Rectal smooth muscle tissue (tissue), 1 donor: ENCODE data around the gene NRTN.
"Not testable (repeated sequence)": the region's sequence is repeated elsewhere in the genome, so short reads cannot be mapped to it uniquely, and the experiment has no call there.

Experiments used
- H3K27ac ChIP-seq: one replicate; pipeline ENCODE4 v1.7.0; 2013; ENCODE audit warnings: low read depth, low read length, inconsistent platforms
- H3K27me3 ChIP-seq: one replicate; pipeline ENCODE4 v1.7.0; 2013; ENCODE audit warnings: low read length; ENCODE audit not compliant: control insufficient read depth, insufficient read depth
- H3K36me3 ChIP-seq: one replicate; pipeline ENCODE4 v1.7.0; 2013; ENCODE audit warnings: low read length; ENCODE audit not compliant: control insufficient read depth, insufficient read depth
- H3K4me1 ChIP-seq: one replicate; pipeline ENCODE4 v1.7.0; 2013; ENCODE audit warnings: low read length; ENCODE audit not compliant: control insufficient read depth, insufficient read depth
- H3K4me3 ChIP-seq: one replicate; pipeline ENCODE4 v1.7.0; 2013; ENCODE audit warnings: low read length
- H3K9ac ChIP-seq: one replicate; pipeline ENCODE4 v1.7.0; 2013; ENCODE audit warnings: low read length

Gene NRTN

GRCh38 chr19:5838353-5839064 lies 33.6 kb downstream of the NRTN start:
- H3K4me1 ChIP-seq = no peaks in the 10 kb centered on the region
- peak overlapping the region; percentile 42 for H3K4me3 ChIP-seq
- H3K27ac ChIP-seq = no peak overlapping the region
- H3K9ac ChIP-seq = peak overlapping the region; percentile 8
- no peaks in the 10 kb centered on the region for H3K36me3 ChIP-seq
- H3K27me3 ChIP-seq = no peaks in the 10 kb centered on the region

GRCh38 chr19:5839065-5840017 lies 34.5 kb downstream of the NRTN start, which contains the start of gene FUT6:
Gene FUT6 (minus strand): TSS chr19:5839702. CDS start chr19:5832567, 7,135 bp downstream.
- H3K27ac ChIP-seq = no peak within 1 kb of the TSS
- H3K4me1 ChIP-seq = no peaks in the 10 kb centered on the region
- H3K4me3 ChIP-seq = peak within 1 kb of the TSS; percentile 42
- H3K36me3 ChIP-seq = no peaks in the 10 kb centered on the region
- no peaks in the 10 kb centered on the region for H3K27me3 ChIP-seq
- peak within 1 kb of the TSS; percentile 8 for H3K9ac ChIP-seq

GRCh38 chr19:5841735-5842111 lies 36.9 kb downstream of the NRTN start:
- not testable (repeated sequence) for H3K4me3 ChIP-seq, H3K9ac ChIP-seq, H3K27me3 ChIP-seq, H3K4me1 ChIP-seq, H3K27ac ChIP-seq, H3K36me3 ChIP-seq

GRCh38 chr19:5843295-5843927 lies 38.5 kb downstream of the NRTN start:
- H3K27ac ChIP-seq = no peak overlapping the region
- no peak overlapping the region for H3K4me3 ChIP-seq
- no peak overlapping the region for H3K9ac ChIP-seq
- no peaks in the 10 kb centered on the region for H3K27me3 ChIP-seq
- H3K4me1 ChIP-seq = no peaks in the 10 kb centered on the region
- H3K36me3 ChIP-seq = no peaks in the 10 kb centered on the region

- Histone ChIP-seq H3K27me3 (no peaks in the 10 kb centered on the region), H3K4me3 (no peak overlapping the region), H3K4me1 (no peaks in the 10 kb centered on the region), H3K36me3 (no peaks in the 10 kb centered on the region), H3K27ac (no peak overlapping the region), H3K9ac (no peak overlapping the region)
Observed at GRCh38 chr19:5844456-5845433, 39.9 kb downstream of the NRTN start.

GRCh38 chr19:5847846-5848245 lies 43.0 kb downstream of the NRTN start:
- H3K27me3 ChIP-seq, H3K9ac ChIP-seq, H3K4me1 ChIP-seq, H3K36me3 ChIP-seq, H3K27ac ChIP-seq: not testable (repeated sequence)
- H3K4me3 ChIP-seq = peak overlapping the region; percentile 27

- not testable (repeated sequence) for H3K4me1 ChIP-seq, H3K36me3 ChIP-seq, H3K27ac ChIP-seq, H3K9ac ChIP-seq, H3K27me3 ChIP-seq
- peak overlapping the region; percentile 15 for H3K4me3 ChIP-seq
Observed at GRCh38 chr19:5848621-5849020, 43.8 kb downstream of the NRTN start.

GRCh38 chr19:5850189-5850588 lies 45.3 kb downstream of the NRTN start:
- H3K4me3 ChIP-seq = peak overlapping the region; percentile 43
- H3K27ac ChIP-seq = no peak overlapping the region
- H3K9ac ChIP-seq = no peak overlapping the region

GRCh38 chr19:5850743-5851293 lies 46.0 kb downstream of the NRTN start:
- H3K9ac ChIP-seq = peak overlapping the region; percentile 24
- H3K4me3 ChIP-seq = peak overlapping the region; percentile 69
- no peaks in the 10 kb centered on the region for H3K36me3 ChIP-seq
- H3K27ac ChIP-seq = no peak overlapping the region
- peaks cover 3% of the 10 kb centered on the region for H3K4me1 ChIP-seq
- no peaks in the 10 kb centered on the region for H3K27me3 ChIP-seq

More at GRCh38 chr19:5850189-5850588, 45.3 kb downstream of the NRTN start:
- H3K27me3 ChIP-seq = no peaks in the 10 kb centered on the region
- peaks cover 3% of the 10 kb centered on the region for H3K4me1 ChIP-seq
- H3K36me3 ChIP-seq = no peaks in the 10 kb centered on the region

- H3K27me3 ChIP-seq = no peaks in the 10 kb centered on the region
- H3K9ac ChIP-seq = peak within 1 kb of the TSS; percentile 24
- H3K4me1 ChIP-seq = peaks cover 3% of the 10 kb centered on the region
- H3K4me3 ChIP-seq = peak within 1 kb of the TSS; percentile 69
- no peaks in the 10 kb centered on the region for H3K36me3 ChIP-seq
- H3K27ac ChIP-seq = no peak within 1 kb of the TSS
Observed at GRCh38 chr19:5851302-5851701, 46.4 kb downstream of the NRTN start, which contains the start of gene FUT3. Gene FUT3 (minus strand): TSS chr19:5851449.

GRCh38 chr19:5854121-5854520 lies 49.3 kb downstream of the NRTN start:
- H3K9ac ChIP-seq, H3K36me3 ChIP-seq, H3K4me3 ChIP-seq, H3K27me3 ChIP-seq, H3K4me1 ChIP-seq, H3K27ac ChIP-seq: not testable (repeated sequence)
